H1 (cell line): ENCODE data around the gene RAET1G.

Experiments used
- ATF2 ChIP-seq: IDR thresholded peaks from 2 replicates; pipeline ENCODE4 v1.6.1; 2012; ENCODE audit warnings: low read length, inconsistent platforms
- CHD2 ChIP-seq: IDR thresholded peaks from 2 replicates; pipeline ENCODE4 v1.6.1; 2012; ENCODE audit warnings: low read length, improper control_type of control experiment
- EP300 ChIP-seq, 2 experiments: IDR thresholded peaks; 1 replicate in 1 of 2; 2 replicates in 1 of 2; pipeline ENCODE4 v1.6.1; 2011 to 2012; ENCODE audit warnings: low read depth in 2 of 2, low read length in 2 of 2, mild to moderate bottlenecking in 2 of 2, borderline replicate concordance in 1 of 2, inconsistent platforms in 1 of 2, moderate library complexity in 1 of 2
- EZH2 ChIP-seq: fragments of 200-600 bp; sonication (generic); IDR thresholded peaks from 2 replicates; pipeline ENCODE4 v1.7.1; 2012; ENCODE audit warnings: low read depth, mild to moderate bottlenecking, moderate library complexity, low read length, inconsistent platforms; ENCODE audit not compliant: severe bottlenecking
- KDM5A ChIP-seq: fragments of 200-600 bp; IDR thresholded peaks from 2 replicates; pipeline ENCODE4 v1.7.1; 2012; ENCODE audit warnings: mild to moderate bottlenecking, low read length, inconsistent platforms, mixed read lengths
- POLR2AphosphoS5 ChIP-seq: IDR thresholded peaks from 2 replicates; pipeline ENCODE4 v1.6.1; 2011; ENCODE audit warnings: low read depth, low read length
- RAD21 ChIP-seq, 2 experiments: IDR thresholded peaks in 1 of 2; conservative IDR thresholded peaks in 1 of 2; 2 replicates each; pipeline ENCODE4 v1.6.1; 2011; ENCODE audit warnings: low read depth in 2 of 2, low read length in 2 of 2, improper control_type of control experiment in 1 of 2, inconsistent platforms in 1 of 2, mild to moderate bottlenecking in 1 of 2, moderate library complexity in 1 of 2
- RXRA ChIP-seq: IDR thresholded peaks from 2 replicates; pipeline ENCODE4 v1.6.1; 2011; ENCODE audit warnings: low read depth, mild to moderate bottlenecking, low read length, moderate library complexity; ENCODE audit not compliant: insufficient read depth
- SP1 ChIP-seq: IDR thresholded peaks from 2 replicates; pipeline ENCODE4 v1.6.1; 2011; ENCODE audit warnings: low read depth, low read length
- TAF1 ChIP-seq: IDR thresholded peaks from 2 replicates; pipeline ENCODE4 v1.6.1; 2011; ENCODE audit warnings: mild to moderate bottlenecking, low read depth, low read length
- TF ChIP-seq, protein P1 (sequence below), 3 experiments: IDR thresholded peaks; 1 replicate in 2 of 3; 2 replicates in 1 of 3; pipeline versions ENCODE4 v1.5.1 to v1.6.1; 2011; ENCODE audit warnings: low read length in 3 of 3, mild to moderate bottlenecking in 3 of 3, inconsistent platforms in 2 of 3, low read depth in 1 of 3, moderate library complexity in 1 of 3; ENCODE audit not compliant: insufficient read depth in 1 of 3; ENCODE audit errors: control extremely low read depth in 1 of 3
- TF ChIP-seq, protein P2 (sequence below): IDR thresholded peaks from 2 replicates; pipeline ENCODE4 v1.6.1; 2012; ENCODE audit warnings: inconsistent platforms

DNA sequence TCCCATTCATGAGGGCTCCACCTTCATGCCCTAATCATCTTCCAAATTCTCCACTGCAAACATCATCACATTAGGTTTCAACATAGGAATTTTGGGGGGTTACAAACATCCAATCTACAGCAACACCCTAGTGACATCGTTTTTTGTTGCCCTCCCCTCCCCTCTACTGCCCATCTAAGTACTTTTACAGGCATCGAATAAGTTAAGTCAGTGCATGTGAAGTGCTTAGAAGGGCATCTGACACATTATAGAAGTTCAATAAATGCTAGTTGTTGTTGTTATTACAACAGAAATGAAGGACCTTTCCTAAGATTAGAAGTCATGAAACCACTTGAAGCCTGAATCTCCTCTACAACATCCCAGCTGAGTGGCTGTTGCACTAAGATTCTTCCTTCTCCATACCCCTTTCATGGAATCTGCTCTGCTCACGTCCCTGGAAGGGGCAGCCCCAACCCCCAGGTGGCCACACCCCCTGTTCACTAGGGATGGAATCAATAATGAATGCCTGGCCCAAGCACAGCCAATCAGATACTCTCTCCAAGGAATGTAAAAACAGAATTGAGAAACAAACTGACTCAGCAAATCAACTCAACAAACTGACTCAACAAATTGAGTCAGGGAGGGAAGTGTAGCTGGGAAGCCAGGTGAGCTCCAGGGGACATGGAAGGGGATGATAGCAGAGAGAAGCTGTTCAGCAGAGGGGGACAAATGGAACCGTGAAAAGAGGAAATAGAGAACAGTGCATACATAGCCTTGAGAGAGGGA lies 54.9 kb downstream of the RAET1G start:
- TF ChIP-seq POLR2AphosphoS5 = no peak
- TF ChIP-seq TAF1 = no peak; the same call in 1 of the 2 replicates
- TF ChIP-seq, protein P1, sequence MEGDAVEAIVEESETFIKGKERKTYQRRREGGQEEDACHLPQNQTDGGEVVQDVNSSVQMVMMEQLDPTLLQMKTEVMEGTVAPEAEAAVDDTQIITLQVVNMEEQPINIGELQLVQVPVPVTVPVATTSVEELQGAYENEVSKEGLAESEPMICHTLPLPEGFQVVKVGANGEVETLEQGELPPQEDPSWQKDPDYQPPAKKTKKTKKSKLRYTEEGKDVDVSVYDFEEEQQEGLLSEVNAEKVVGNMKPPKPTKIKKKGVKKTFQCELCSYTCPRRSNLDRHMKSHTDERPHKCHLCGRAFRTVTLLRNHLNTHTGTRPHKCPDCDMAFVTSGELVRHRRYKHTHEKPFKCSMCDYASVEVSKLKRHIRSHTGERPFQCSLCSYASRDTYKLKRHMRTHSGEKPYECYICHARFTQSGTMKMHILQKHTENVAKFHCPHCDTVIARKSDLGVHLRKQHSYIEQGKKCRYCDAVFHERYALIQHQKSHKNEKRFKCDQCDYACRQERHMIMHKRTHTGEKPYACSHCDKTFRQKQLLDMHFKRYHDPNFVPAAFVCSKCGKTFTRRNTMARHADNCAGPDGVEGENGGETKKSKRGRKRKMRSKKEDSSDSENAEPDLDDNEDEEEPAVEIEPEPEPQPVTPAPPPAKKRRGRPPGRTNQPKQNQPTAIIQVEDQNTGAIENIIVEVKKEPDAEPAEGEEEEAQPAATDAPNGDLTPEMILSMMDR (IDR thresholded peaks at IDR 0.05; ENCODE audit: control extremely low read depth in 1 of 3, insufficient read depth in 1 of 3, low read depth in 1 of 3, low read length in 3 of 3) = no peak
- TF ChIP-seq CHD2 = no peak
- TF ChIP-seq EZH2 = no peak
- TF ChIP-seq ATF2 = no peak
- no peak for TF ChIP-seq KDM5A
- TF ChIP-seq RAD21 (IDR thresholded peaks at IDR 0.05 in 1 of 2, conservative IDR thresholded peaks at IDR 0.05 in 1 of 2; ENCODE audit: low read depth in 2 of 2, low read length in 2 of 2) = no peak
- no peak for TF ChIP-seq RXRA
- TF ChIP-seq, protein P2, sequence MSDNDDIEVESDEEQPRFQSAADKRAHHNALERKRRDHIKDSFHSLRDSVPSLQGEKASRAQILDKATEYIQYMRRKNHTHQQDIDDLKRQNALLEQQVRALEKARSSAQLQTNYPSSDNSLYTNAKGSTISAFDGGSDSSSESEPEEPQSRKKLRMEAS = no peak
- no peak for TF ChIP-seq EP300 (IDR thresholded peaks at IDR 0.05; ENCODE audit: borderline replicate concordance in 1 of 2, low read depth in 2 of 2, low read length in 2 of 2)
- no peak; the same call in 1 of the 2 replicates for TF ChIP-seq SP1
